GM12878 (cell line): ENCODE measurements around the gene GNGT2. TPM values are rescaled to one million over a fixed set of nuclear protein-coding genes. Genes with fewer than 3 reads are reported as not detected.
A peak's percentile ranks its signal among the peaks of the same experiment; 100 is the strongest.

Source experiments
- ATAC-seq: fragments of 200-7000 bp; cut with Tn5 transposase; 3 replicates; pipeline ENCODE4 v1.9.1; 2020; ENCODE audit warnings: mild to moderate bottlenecking, moderate library complexity
- BruUV-seq: library from RNA; stranded (reverse); fragments of 400-500 nt; replicated peaks from 2 replicates; lab custom pipeline; 2021; lab: Mats Ljungman, UMichigan
- CTCF ChIA-PET: fragments of 300-600 bp; sonication (Branson Sonifier 250); formaldehyde crosslinking; extraction: SDS; loops from one replicate; lab custom pipeline; 2021; ENCODE audit warnings: inconsistent platforms; lab: Yijun Ruan, JAX
- POLR2A ChIA-PET: fragments of 350-600 bp; formaldehyde crosslinking; extraction: SDS; loops from one replicate; lab custom pipeline; 2021; ENCODE audit warnings: inconsistent platforms; lab: Charles Lee
- RAD21 ChIA-PET: fragments of 300-600 bp; sonication (Branson Sonifier 250); formaldehyde crosslinking; loops from one replicate; lab custom pipeline; 2023; ENCODE audit warnings: antibody characterized with exemption; ENCODE audit not compliant: unreplicated experiment; lab: Charles Lee
- SMC1A ChIA-PET: fragments of 300-600 bp; sonication (Branson Sonifier 250); formaldehyde crosslinking; loops from one replicate; lab custom pipeline; 2023; ENCODE audit not compliant: unreplicated experiment, uncharacterized antibody; lab: Charles Lee
- DNase-seq: peaks from one replicate; pipeline ENCODE4 v3.0.0-alpha.2; 2011; ENCODE audit warnings: low read depth, low spot score
- FAIRE-seq: peaks from 3 replicates; lab custom pipeline; 2011; peaks lifted over from hg19 to GRCh38; lab: Jason Lieb, UNC
- H2AFZ ChIP-seq: 2 replicates; pipeline ENCODE4 v1.6.0; 2011; ENCODE audit warnings: low read depth, low read length, control low read depth; ENCODE audit not compliant: control insufficient read depth
- H3K27ac ChIP-seq: 2 replicates; pipeline ENCODE4 v1.5.1; 2011; ENCODE audit warnings: control low read depth; ENCODE audit not compliant: control insufficient read depth, insufficient read depth
- H3K27me3 ChIP-seq, 2 experiments: replicated peaks in 1 of 2; 2 replicates each; pipeline versions ENCODE4 v1.6.0 to v1.6.1; 2011; ENCODE audit warnings: low read length in 1 of 2; ENCODE audit not compliant: control insufficient read depth in 2 of 2, insufficient read depth in 2 of 2
- H3K36me3 ChIP-seq, 2 experiments: 2 replicates each; pipeline ENCODE4 v1.5.1; 2011; ENCODE audit warnings: low read length in 1 of 2; ENCODE audit not compliant: control insufficient read depth in 2 of 2, insufficient read depth in 2 of 2
- H3K4me1 ChIP-seq: 2 replicates; pipeline ENCODE4 v1.6.1; 2011; ENCODE audit warnings: mild to moderate bottlenecking, low read length, moderate library complexity, mixed read lengths; ENCODE audit not compliant: control insufficient read depth, insufficient read depth
- H3K4me2 ChIP-seq: 2 replicates; pipeline ENCODE4 v1.6.0; 2011; ENCODE audit warnings: control low read depth; ENCODE audit not compliant: control insufficient read depth, insufficient read depth
- H3K4me3 ChIP-seq: fragments of 200-600 bp; sonication (generic); 2 replicates; pipeline ENCODE4 v1.5.1; 2016
- H3K79me2 ChIP-seq: 2 replicates; pipeline ENCODE4 v1.6.0; 2011; ENCODE audit warnings: low read length; ENCODE audit not compliant: control insufficient read depth, insufficient read depth
- H3K9ac ChIP-seq: 2 replicates; pipeline ENCODE4 v1.8.0; 2011; ENCODE audit warnings: low read length, control low read depth, mixed read lengths; ENCODE audit not compliant: control insufficient read depth, insufficient read depth
- H3K9me3 ChIP-seq: replicated peaks from 3 replicates; pipeline ENCODE4 v1.5.1; 2011; ENCODE audit warnings: mild to moderate bottlenecking, low read length; ENCODE audit not compliant: control insufficient read depth, insufficient read depth
- H4K20me1 ChIP-seq: 2 replicates; pipeline ENCODE4 v1.6.0; 2011; ENCODE audit not compliant: control insufficient read depth, insufficient read depth
- BRCA1 ChIP-seq: IDR thresholded peaks from 2 replicates; pipeline ENCODE4 v1.6.1; 2011; ENCODE audit warnings: low read depth, low read length, improper control_type of control experiment
- CEBPB ChIP-seq, 2 experiments: fragments of 150-350 bp in 1 of 2; IDR thresholded peaks; 2 replicates each; pipeline ENCODE4 v1.6.1; 2012 to 2014; ENCODE audit warnings: low read depth in 2 of 2, low read length in 2 of 2, borderline replicate concordance in 1 of 2, inconsistent platforms in 1 of 2
- JUNB ChIP-seq: IDR thresholded peaks from 2 replicates; pipeline ENCODE4 v1.6.1; 2016; ENCODE audit warnings: antibody characterized with exemption, mild to moderate bottlenecking
- MTA3 ChIP-seq: IDR thresholded peaks from 2 replicates; pipeline ENCODE4 v1.6.1; 2012; ENCODE audit warnings: low read length, inconsistent platforms, borderline replicate concordance
- NR2C1 ChIP-seq: fragments of 450-650 bp; IDR thresholded peaks from 2 replicates; pipeline ENCODE4 v1.6.1; 2017; ENCODE audit warnings: antibody characterized with exemption, mild to moderate bottlenecking, moderate library complexity
- NRF1 ChIP-seq: conservative IDR thresholded peaks from 2 replicates; pipeline ENCODE4 v1.6.1; 2011; ENCODE audit warnings: mild to moderate bottlenecking, low read depth, low read length, improper control_type of control experiment
- RB1 ChIP-seq: fragments of 450-650 bp; formaldehyde crosslinking; IDR thresholded peaks from 2 replicates; pipeline ENCODE4 v1.6.1; 2017; ENCODE audit warnings: mild to moderate bottlenecking, borderline replicate concordance
- RELA ChIP-seq: fragments of 450-650 bp; IDR thresholded peaks from 2 replicates; pipeline ENCODE4 v1.8.0; 2014; ENCODE audit warnings: borderline replicate concordance; ENCODE audit not compliant: partially characterized antibody
- STAT3 ChIP-seq: IDR thresholded peaks from 2 replicates; pipeline ENCODE4 v1.6.1; 2011; ENCODE audit warnings: low read depth, low read length, improper control_type of control experiment
- YBX1 ChIP-seq: fragments of 450-650 bp; IDR thresholded peaks from 2 replicates; pipeline ENCODE4 v1.6.1; 2016; ENCODE audit warnings: antibody characterized with exemption
- ZBED1 ChIP-seq: IDR thresholded peaks from 2 replicates; pipeline ENCODE4 v1.6.1; 2016; ENCODE audit warnings: borderline replicate concordance
- WGBS: methylation state at CpG from one replicate; pipeline ENCODE4 v1.1.6; 2016; ENCODE audit warnings: low lambda C conversion rate; ENCODE audit not compliant: insufficient replicate concordance, insufficient coverage; ENCODE audit errors: missing lambda C conversion rate; 5-methylcytosine and 5-hydroxymethylcytosine counted together
- in situ Hi-C: fragments of 300-500 bp; cut with MboI; formaldehyde crosslinking; loops from 9 replicates; pipeline ENCODE4 v1.14.3; 2018; ENCODE audit warnings: mixed read lengths
- intact Hi-C: fragments of 100-400 bp; cut with micrococcal nuclease; formaldehyde crosslinking; loops from one replicate; pipeline ENCODE4 v1.14.2; 2022; ENCODE audit not compliant: unreplicated experiment
- polyA plus RNA-seq, 11 experiments: library from polyadenylated mRNA; depleted of rRNA in 4 of 11; unstranded in 6 of 11; stranded (reverse) in 5 of 11; fragments of >200 nt; fragmentation: Nextera tagmentation in 4 of 11; fragmentation: Illumina TruSeq in 1 of 11; extraction: Ambion mirVana in 4 of 11; extraction: Trizol in 1 of 11; gene quantifications; 1 replicate in 1 of 11; 2 replicates in 10 of 11; pipeline versions ENCODE4 v1.2.1 to v1.2.3, GENCODE V29; 2011 to 2016; ENCODE audit warnings: inconsistent platforms in 2 of 11, missing spikeins in 2 of 11, low read depth in 1 of 11
- total RNA-seq, 4 experiments: library from RNA; depleted of rRNA in 3 of 4; stranded (reverse); fragments of >200 nt in 3 of 4; fragmentation: Illumina TruSeq in 1 of 4; extraction: Trizol in 1 of 4; gene quantifications; 2 replicates each; pipeline versions ENCODE4 v1.2.1 to v1.2.3, GENCODE V29; 2013 to 2021
- TF ChIP-seq, protein P1 (sequence below): IDR thresholded peaks from 2 replicates; pipeline ENCODE4 v1.6.1; 2012; ENCODE audit warnings: improper control_type of control experiment, low read depth, low read length; ENCODE audit not compliant: insufficient replicate concordance
- TF ChIP-seq, protein P2 (sequence below): fragments of 450-650 bp; IDR thresholded peaks from 2 replicates; pipeline ENCODE4 v1.6.1; 2017; ENCODE audit warnings: low read depth, mild to moderate bottlenecking, moderate library complexity
- TF ChIP-seq, protein P3 (sequence below): fragments of 450-650 bp; IDR thresholded peaks from 2 replicates; pipeline ENCODE4 v1.6.1; 2018; ENCODE audit warnings: mild to moderate bottlenecking, low read depth, moderate library complexity; ENCODE audit not compliant: partially characterized antibody
- TF ChIP-seq, protein P4 (sequence below): IDR thresholded peaks from 2 replicates; pipeline ENCODE4 v1.6.1; 2012; ENCODE audit warnings: low read depth, low read length, improper control_type of control experiment

Gene GNGT2
- total and polyA plus RNA-seq, 10 of the 15 experiments (the other 5 are each of a cell fraction or from before 2014, with no cell fraction given) = 15.3 to 60.4 (median 32.0) TPM

DNA sequence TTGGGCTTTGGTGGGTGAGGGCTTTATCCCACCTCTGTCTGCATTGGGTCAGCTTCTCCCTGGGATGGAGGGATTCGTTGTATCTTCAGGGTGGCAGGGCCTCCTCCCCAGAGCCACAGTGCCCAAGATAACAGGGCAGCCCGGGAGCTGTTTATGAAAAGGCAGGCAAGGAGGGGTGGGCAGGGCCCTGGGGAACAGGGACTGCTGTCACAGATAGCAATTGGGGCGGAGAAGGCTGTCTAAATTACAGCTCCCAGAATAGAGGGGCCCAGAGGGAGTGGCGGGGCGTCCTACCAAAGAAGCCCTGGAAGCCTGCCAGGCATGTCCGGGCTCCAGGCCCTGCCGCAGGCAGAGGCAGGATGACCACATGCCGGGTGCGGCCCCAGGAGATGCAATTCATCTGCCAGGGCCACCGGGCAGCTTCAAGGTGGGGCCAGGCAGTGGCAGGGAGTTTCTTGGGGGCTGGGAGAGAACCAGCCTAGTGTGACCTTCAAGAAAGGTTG, 39.0 kb upstream of the GNGT2 start:
- ChIA-PET RAD21 (no interaction called here), CTCF (no interaction called here), POLR2A (no interaction called here), SMC1A (interaction anchor here (0.5 to 1.1 kb wide), 2 partner anchors 70 to 71 kb away, joined by 3 to 4 read pairs; no protein-coding TSS in a partner anchor)
- H3K36me3 ChIP-seq = no peaks in the 10 kb centered on the region
- no peak overlapping the region for H3K27ac ChIP-seq
- H3K79me2 ChIP-seq = no peaks in the 10 kb centered on the region
- no peaks in the 10 kb centered on the region for H3K4me1 ChIP-seq
- H2AFZ ChIP-seq = no peak overlapping the region
- no peaks in the 10 kb centered on the region for H4K20me1 ChIP-seq
- H3K4me2 ChIP-seq = no peak overlapping the region
- TF ChIP-seq YBX1 (no peak), ZBED1 (no peak), NRF1 (no peak), RB1 (no peak), RELA (no peak), CEBPB (IDR thresholded peaks at IDR 0.05; ENCODE audit: borderline replicate concordance in 1 of 2, low read depth in 2 of 2, low read length in 2 of 2) (no peak), NR2C1 (no peak), MTA3 (no peak), JUNB (no peak), STAT3 (no peak), BRCA1 (no peak)
- TF ChIP-seq, protein P1, sequence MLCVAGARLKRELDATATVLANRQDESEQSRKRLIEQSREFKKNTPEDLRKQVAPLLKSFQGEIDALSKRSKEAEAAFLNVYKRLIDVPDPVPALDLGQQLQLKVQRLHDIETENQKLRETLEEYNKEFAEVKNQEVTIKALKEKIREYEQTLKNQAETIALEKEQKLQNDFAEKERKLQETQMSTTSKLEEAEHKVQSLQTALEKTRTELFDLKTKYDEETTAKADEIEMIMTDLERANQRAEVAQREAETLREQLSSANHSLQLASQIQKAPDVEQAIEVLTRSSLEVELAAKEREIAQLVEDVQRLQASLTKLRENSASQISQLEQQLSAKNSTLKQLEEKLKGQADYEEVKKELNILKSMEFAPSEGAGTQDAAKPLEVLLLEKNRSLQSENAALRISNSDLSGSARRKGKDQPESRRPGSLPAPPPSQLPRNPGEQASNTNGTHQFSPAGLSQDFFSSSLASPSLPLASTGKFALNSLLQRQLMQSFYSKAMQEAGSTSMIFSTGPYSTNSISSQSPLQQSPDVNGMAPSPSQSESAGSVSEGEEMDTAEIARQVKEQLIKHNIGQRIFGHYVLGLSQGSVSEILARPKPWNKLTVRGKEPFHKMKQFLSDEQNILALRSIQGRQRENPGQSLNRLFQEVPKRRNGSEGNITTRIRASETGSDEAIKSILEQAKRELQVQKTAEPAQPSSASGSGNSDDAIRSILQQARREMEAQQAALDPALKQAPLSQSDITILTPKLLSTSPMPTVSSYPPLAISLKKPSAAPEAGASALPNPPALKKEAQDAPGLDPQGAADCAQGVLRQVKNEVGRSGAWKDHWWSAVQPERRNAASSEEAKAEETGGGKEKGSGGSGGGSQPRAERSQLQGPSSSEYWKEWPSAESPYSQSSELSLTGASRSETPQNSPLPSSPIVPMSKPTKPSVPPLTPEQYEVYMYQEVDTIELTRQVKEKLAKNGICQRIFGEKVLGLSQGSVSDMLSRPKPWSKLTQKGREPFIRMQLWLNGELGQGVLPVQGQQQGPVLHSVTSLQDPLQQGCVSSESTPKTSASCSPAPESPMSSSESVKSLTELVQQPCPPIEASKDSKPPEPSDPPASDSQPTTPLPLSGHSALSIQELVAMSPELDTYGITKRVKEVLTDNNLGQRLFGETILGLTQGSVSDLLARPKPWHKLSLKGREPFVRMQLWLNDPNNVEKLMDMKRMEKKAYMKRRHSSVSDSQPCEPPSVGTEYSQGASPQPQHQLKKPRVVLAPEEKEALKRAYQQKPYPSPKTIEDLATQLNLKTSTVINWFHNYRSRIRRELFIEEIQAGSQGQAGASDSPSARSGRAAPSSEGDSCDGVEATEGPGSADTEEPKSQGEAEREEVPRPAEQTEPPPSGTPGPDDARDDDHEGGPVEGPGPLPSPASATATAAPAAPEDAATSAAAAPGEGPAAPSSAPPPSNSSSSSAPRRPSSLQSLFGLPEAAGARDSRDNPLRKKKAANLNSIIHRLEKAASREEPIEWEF = no peak
- TF ChIP-seq, protein P2, sequence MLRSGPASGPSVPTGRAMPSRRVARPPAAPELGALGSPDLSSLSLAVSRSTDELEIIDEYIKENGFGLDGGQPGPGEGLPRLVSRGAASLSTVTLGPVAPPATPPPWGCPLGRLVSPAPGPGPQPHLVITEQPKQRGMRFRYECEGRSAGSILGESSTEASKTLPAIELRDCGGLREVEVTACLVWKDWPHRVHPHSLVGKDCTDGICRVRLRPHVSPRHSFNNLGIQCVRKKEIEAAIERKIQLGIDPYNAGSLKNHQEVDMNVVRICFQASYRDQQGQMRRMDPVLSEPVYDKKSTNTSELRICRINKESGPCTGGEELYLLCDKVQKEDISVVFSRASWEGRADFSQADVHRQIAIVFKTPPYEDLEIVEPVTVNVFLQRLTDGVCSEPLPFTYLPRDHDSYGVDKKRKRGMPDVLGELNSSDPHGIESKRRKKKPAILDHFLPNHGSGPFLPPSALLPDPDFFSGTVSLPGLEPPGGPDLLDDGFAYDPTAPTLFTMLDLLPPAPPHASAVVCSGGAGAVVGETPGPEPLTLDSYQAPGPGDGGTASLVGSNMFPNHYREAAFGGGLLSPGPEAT = no peak
- TF ChIP-seq, protein P3, sequence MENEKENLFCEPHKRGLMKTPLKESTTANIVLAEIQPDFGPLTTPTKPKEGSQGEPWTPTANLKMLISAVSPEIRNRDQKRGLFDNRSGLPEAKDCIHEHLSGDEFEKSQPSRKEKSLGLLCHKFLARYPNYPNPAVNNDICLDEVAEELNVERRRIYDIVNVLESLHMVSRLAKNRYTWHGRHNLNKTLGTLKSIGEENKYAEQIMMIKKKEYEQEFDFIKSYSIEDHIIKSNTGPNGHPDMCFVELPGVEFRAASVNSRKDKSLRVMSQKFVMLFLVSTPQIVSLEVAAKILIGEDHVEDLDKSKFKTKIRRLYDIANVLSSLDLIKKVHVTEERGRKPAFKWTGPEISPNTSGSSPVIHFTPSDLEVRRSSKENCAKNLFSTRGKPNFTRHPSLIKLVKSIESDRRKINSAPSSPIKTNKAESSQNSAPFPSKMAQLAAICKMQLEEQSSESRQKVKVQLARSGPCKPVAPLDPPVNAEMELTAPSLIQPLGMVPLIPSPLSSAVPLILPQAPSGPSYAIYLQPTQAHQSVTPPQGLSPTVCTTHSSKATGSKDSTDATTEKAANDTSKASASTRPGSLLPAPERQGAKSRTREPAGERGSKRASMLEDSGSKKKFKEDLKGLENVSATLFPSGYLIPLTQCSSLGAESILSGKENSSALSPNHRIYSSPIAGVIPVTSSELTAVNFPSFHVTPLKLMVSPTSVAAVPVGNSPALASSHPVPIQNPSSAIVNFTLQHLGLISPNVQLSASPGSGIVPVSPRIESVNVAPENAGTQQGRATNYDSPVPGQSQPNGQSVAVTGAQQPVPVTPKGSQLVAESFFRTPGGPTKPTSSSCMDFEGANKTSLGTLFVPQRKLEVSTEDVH = no peak
- TF ChIP-seq, protein P4, sequence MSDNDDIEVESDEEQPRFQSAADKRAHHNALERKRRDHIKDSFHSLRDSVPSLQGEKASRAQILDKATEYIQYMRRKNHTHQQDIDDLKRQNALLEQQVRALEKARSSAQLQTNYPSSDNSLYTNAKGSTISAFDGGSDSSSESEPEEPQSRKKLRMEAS = no peak
- FAIRE-seq (no peak), ATAC-seq (peak; percentile 21; the same call in 2 of the 3 replicates), DNase-seq (no peak)
- BruUV-seq = no TSS peak
- H3K4me3 ChIP-seq = no peak overlapping the region
- peaks cover 2% of the 10 kb centered on the region in 2 experiments; a peak in 3 of 4 replicates for H3K27me3 ChIP-seq
- intact Hi-C loops = no loop called here
- no peaks in the 10 kb centered on the region for H3K9me3 ChIP-seq
- in situ Hi-C loops = no loop called here
- no peak overlapping the region for H3K9ac ChIP-seq
- WGBS = under 1% methylated on average over 10 of the region's 10 CpGs
